Right lobe of liver (tissue), 4 donors: Measurements from ENCODE around the gene FAH.

Experiments
- CTCF ChIP-seq, 4 donors: fragments of 200-600 bp in 3 of 4; fragments of 450-650 bp in 1 of 4; IDR thresholded peaks; one replicate each; pipeline versions ENCODE4 v1.5.1 to v1.8.0; 2016 to 2022; ENCODE audit warnings: antibody characterized with exemption in 4 of 4, mild to moderate bottlenecking in 2 of 4
- POLR2A ChIP-seq: fragments of 450-650 bp; IDR thresholded peaks from one replicate; pipeline ENCODE4 v1.6.1; 2017; ENCODE audit warnings: antibody characterized with exemption, mild to moderate bottlenecking
- donor health status: DM: no; HTN: no; CAD: no.
- donor health status: DM: no; HTN: no; CAD: no.
- donor health status: DM: no; HTN: yes; CAD: no.

- no peak for TF ChIP-seq CTCF (IDR thresholded peaks at IDR 0.05)
- no peak for TF ChIP-seq POLR2A
Measured at GRCh38 chr15:80199366-80199765, 46.6 kb downstream of the FAH start.
